AG09319 (cell line): ENCODE results near the gene C17orf58.

Source experiments
- DNase-seq: peaks from one replicate; pipeline ENCODE4 v3.0.0-alpha.2; 2010; ENCODE audit warnings: low read depth; ENCODE audit errors: extremely low read depth
- TF ChIP-seq, protein P1 (sequence below): IDR thresholded peaks from 2 replicates; pipeline ENCODE4 v1.5.1; 2011; ENCODE audit warnings: low read depth, mild to moderate bottlenecking, inconsistent platforms, low read length, moderate library complexity

The C17orf58 gene

DNA sequence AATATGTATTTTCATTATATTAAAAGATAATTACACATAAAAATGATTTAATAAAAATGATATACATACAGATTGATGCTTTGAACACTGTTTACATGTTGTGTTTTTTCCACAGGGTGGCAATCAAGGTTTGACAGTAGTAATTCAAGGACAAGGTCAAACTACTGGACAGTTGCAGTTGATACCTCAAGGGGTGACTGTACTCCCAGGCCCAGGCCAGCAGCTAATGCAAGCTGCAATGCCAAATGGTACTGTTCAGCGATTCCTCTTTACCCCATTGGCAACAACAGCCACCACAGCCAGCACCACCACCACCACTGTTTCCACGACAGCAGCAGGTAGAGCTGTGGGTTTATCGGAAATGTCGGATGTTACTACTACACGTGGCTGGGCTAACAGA lies 52.2 kb downstream of the C17orf58 start:
- DNase-seq, result no peak
- TF ChIP-seq, protein P1, sequence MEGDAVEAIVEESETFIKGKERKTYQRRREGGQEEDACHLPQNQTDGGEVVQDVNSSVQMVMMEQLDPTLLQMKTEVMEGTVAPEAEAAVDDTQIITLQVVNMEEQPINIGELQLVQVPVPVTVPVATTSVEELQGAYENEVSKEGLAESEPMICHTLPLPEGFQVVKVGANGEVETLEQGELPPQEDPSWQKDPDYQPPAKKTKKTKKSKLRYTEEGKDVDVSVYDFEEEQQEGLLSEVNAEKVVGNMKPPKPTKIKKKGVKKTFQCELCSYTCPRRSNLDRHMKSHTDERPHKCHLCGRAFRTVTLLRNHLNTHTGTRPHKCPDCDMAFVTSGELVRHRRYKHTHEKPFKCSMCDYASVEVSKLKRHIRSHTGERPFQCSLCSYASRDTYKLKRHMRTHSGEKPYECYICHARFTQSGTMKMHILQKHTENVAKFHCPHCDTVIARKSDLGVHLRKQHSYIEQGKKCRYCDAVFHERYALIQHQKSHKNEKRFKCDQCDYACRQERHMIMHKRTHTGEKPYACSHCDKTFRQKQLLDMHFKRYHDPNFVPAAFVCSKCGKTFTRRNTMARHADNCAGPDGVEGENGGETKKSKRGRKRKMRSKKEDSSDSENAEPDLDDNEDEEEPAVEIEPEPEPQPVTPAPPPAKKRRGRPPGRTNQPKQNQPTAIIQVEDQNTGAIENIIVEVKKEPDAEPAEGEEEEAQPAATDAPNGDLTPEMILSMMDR, result no peak

DNA sequence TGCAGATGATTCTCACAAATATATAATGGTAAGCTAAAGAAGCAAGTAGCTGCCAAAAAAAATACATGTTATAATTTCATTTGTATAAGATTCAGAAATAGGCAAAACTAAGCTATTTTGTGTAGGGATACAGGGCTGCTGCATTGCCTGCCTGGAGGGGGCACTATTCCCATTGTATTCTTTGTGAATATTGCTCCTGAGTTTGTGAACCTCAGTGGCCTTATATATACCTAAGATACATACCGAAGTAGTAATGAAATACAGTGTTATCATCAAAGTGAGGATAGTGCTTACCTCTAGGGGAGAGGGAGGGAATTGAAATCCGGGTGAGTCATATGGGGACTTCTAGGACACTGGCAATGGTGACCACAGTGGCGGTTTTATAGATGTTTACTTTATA lies 53.5 kb downstream of the C17orf58 start:
- TF ChIP-seq, protein P1, result peak; percentile 29
- DNase-seq, result no peak
